ENCODE data around the gene STXBP1. TPM values are rescaled to one million over a fixed set of nuclear protein-coding genes. Genes with fewer than 3 reads are reported as not detected.

The STXBP1 gene
- total RNA-seq, 6 experiments from 2014 or later = 1.8 to 13.5 (median 4.1) TPM

- H3K4me1 ChIP-seq = peaks cover 0 to 33% (median 0%) of the 10 kb centered on the region in 4 donors
- no peaks in the 10 kb centered on the region for H3K36me3 ChIP-seq
- ATAC-seq (no peak), DNase-seq (no peak)
- no peak overlapping the region for H3K27ac ChIP-seq
- no peaks in the 10 kb centered on the region for H3K27me3 ChIP-seq
- intact Hi-C loops (cut with DNase I) = no loop called here
- H3K4me3 ChIP-seq = no peak overlapping the region
- H3K9me3 ChIP-seq = no peaks in the 10 kb centered on the region
- TF ChIP-seq POLR2A (IDR thresholded peaks at IDR 0.05) = no peak
- TF ChIP-seq, protein P1, sequence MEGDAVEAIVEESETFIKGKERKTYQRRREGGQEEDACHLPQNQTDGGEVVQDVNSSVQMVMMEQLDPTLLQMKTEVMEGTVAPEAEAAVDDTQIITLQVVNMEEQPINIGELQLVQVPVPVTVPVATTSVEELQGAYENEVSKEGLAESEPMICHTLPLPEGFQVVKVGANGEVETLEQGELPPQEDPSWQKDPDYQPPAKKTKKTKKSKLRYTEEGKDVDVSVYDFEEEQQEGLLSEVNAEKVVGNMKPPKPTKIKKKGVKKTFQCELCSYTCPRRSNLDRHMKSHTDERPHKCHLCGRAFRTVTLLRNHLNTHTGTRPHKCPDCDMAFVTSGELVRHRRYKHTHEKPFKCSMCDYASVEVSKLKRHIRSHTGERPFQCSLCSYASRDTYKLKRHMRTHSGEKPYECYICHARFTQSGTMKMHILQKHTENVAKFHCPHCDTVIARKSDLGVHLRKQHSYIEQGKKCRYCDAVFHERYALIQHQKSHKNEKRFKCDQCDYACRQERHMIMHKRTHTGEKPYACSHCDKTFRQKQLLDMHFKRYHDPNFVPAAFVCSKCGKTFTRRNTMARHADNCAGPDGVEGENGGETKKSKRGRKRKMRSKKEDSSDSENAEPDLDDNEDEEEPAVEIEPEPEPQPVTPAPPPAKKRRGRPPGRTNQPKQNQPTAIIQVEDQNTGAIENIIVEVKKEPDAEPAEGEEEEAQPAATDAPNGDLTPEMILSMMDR (IDR thresholded peaks at IDR 0.05) = no peak
- WGBS (ENCODE audit: insufficient coverage, low coverage, low lambda C conversion rate, missing lambda C conversion rate) = 87% methylated on average over 9 of the region's 11 CpGs
These were observed 46.8 kb upstream of the STXBP1 start for GRCh38 chr9:127565231-127565630.

GRCh38 chr9:127566351-127567001, 45.6 kb upstream of the STXBP1 start:
- no peaks in the 10 kb centered on the region for H3K36me3 ChIP-seq
- H3K4me1 ChIP-seq = peaks cover 0 to 33% (median 0%) of the 10 kb centered on the region in 4 donors
- ATAC-seq (peak in 1 of 4 donors; percentile 30), DNase-seq (peak in 2 of 3 donors; percentile 71 to 74)
- intact Hi-C loops (cut with DNase I) = no loop called here
- TF ChIP-seq, protein P1 (IDR thresholded peaks at IDR 0.05) = no peak
- TF ChIP-seq POLR2A (IDR thresholded peaks at IDR 0.05) = no peak
- H3K27me3 ChIP-seq = no peaks in the 10 kb centered on the region
- 15% methylated on average over 6 of the region's 11 CpGs for WGBS (ENCODE audit: insufficient coverage, low coverage, low lambda C conversion rate, missing lambda C conversion rate)
- H3K27ac ChIP-seq = peak overlapping the region; percentile 36 to 75 (median 47)
- peak overlapping the region; percentile 51 to 66 (median 62) for H3K4me3 ChIP-seq
- H3K9me3 ChIP-seq = no peaks in the 10 kb centered on the region

DNA sequence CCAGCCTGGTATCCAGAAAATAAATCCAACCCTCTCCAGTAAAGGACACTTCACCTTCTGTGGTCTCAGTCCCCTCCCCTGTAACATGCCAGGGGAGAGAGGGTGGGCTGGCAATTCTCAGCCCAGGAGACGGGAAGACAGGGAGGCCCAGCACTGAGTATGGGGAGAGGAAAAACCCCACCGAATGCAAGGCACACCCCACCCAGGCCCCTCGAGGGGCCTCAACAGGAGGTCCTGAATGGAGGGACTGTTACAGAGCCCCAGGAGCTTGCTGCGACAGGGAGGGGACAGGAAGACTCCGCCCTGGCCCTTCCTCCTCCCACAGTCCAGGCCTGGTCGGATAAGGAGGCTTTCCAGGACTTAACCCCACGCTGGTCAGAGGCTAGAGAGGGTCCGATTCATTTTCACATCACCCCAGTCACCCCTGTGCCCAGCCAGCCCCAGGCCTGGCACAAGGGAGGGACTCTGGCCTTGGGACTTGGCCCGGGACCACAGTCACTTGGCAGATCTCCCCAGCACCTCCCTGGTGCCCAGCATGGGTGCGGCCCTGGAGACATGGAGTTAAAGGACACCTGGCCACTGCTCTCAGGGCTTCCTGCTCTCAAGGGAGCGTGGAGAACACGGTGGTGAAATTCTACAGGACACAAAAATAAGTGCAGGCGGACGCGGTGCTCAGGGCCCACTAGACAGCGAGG, 44.9 kb upstream of the STXBP1 start:
- TF ChIP-seq, protein P1 (IDR thresholded peaks at IDR 0.05) = no peak
- TF ChIP-seq POLR2A (IDR thresholded peaks at IDR 0.05) = no peak
- 28% methylated on average over 8 of the region's 16 CpGs for WGBS (ENCODE audit: insufficient coverage, low coverage, low lambda C conversion rate, missing lambda C conversion rate)
- H3K4me1 ChIP-seq = peaks cover 0 to 33% (median 0%) of the 10 kb centered on the region in 4 donors
- ATAC-seq (peak; percentile 37 to 70 (median 52)), DNase-seq (peak; percentile 63 to 80 (median 79))
- no peaks in the 10 kb centered on the region for H3K9me3 ChIP-seq
- no peaks in the 10 kb centered on the region for H3K27me3 ChIP-seq
- intact Hi-C loops (cut with DNase I) = no loop called here
- H3K36me3 ChIP-seq = no peaks in the 10 kb centered on the region
- peak overlapping the region; percentile 36 to 75 (median 47) for H3K27ac ChIP-seq
- peak overlapping the region; percentile 51 to 66 (median 62) for H3K4me3 ChIP-seq

DNA sequence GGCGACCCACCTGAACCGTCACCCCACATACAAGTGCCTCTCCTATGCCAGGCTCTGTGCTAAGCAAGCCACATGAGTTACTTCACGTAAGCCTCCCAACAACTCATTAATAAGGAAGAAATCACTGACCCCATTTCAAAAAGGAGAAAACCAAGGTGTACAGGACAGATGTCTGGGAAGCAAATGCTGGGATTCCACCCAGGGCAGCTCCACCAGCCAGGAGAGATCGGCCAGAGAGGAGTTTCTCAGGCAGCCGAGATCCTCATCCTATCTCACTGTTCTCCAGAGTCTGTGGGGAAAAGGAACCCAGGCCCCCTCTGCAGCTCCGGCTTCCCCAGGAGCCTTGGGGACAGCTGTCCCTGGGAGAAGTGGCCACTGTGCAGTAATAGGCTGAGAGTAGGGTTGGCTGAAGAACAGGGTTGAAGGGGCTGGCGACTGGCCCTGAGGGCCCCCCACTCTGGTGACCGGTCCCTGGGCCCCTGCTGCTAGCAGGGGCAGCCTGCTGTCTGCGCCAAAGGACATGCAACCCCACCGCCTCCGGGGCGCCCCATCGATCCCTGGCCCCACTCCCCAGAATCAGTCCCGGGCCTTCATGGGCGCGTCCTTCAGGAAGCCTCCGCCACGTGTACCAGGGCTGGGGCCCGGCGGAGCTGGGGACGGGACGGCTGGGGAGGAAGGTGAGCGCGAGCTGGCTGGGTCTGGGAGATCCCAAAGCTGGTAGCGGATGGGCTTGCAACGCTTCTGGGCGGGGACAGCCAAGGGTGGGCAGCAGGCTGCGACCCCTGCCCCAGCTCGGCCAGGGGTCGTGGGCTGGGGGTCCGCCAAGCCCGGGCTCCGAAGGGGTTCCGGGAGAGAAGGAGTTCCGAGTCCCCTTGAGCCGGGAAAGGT, 44.1 kb upstream of the STXBP1 start:
- 7% methylated on average over 12 of the region's 36 CpGs for WGBS (ENCODE audit: insufficient coverage, low coverage, low lambda C conversion rate, missing lambda C conversion rate)
- no peaks in the 10 kb centered on the region for H3K9me3 ChIP-seq
- peak overlapping the region; percentile 51 to 66 (median 62) for H3K4me3 ChIP-seq
- no peaks in the 10 kb centered on the region for H3K36me3 ChIP-seq
- intact Hi-C loops (cut with DNase I) = no loop called here
- ATAC-seq = peak in 2 of 4 donors; percentile 10 to 21
- peak in 1 of 3 donors; percentile 51 for DNase-seq
- H3K27me3 ChIP-seq = no peaks in the 10 kb centered on the region
- TF ChIP-seq, protein P1 (IDR thresholded peaks at IDR 0.05) = no peak
- no peak for TF ChIP-seq POLR2A (IDR thresholded peaks at IDR 0.05)
- peaks cover 0 to 33% (median 0%) of the 10 kb centered on the region in 4 donors for H3K4me1 ChIP-seq
- peak overlapping the region in 2 of 3 donors; percentile 47 to 75 for H3K27ac ChIP-seq

Data from right lobe of liver (tissue), 6 donors.